ENCODE measurements around the gene PHACTR3. TPM values are rescaled to one million over a fixed set of nuclear protein-coding genes. Genes with fewer than 3 reads are reported as not detected.
"Not testable (repeated sequence)": the region's sequence is repeated elsewhere in the genome, so short reads cannot be mapped to it uniquely, and the experiment has no call there.

The PHACTR3 gene
- total RNA-seq, 1 donor from 2014 or later: 9.9 TPM

DNA sequence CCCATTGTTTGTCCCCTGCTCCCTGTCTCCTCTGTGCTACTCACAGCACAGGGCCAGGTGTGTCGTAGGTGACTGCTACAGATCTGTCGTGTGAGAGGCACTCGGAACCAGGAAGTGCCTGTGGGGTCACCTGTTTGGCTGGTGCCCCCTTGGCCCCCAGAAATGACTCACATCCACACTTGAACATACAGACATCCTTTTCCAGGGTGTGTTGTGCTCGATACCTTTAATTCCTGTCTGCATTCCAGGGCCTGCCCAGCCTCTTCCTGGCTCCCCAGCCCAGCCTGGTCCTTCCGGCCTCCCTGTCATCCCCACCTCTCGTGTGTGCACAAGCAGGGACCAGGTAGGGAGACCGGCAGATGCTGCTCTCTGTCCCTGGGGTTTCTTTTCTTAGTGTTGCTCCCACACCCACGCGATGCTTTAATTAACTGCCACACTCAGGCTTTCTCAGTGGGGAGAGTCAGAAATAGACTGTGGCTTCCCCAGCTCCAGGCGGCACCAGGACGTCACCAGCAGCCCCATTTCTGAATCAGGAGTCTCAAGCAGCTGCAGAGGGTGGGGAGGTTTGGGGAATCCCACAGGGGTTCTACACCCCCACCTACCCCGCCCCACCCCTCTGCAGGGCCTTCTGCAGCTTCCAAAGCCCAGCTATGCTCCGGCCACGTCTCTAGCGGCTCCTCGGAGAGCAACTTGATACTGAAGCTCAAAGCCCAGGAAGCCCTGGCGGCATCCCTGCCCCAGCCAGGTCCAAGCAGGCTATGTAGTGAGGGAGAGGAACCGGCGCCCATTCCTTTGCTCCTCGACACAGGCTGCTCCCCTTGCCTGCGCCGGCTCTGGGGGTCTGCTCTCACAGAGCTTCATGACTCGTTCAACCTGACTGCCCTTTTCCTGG is 226.9 kb downstream of the PHACTR3 start:
- DNase-seq (ENCODE audit: missing footprints) (no peak), ATAC-seq (no peak)

DNA sequence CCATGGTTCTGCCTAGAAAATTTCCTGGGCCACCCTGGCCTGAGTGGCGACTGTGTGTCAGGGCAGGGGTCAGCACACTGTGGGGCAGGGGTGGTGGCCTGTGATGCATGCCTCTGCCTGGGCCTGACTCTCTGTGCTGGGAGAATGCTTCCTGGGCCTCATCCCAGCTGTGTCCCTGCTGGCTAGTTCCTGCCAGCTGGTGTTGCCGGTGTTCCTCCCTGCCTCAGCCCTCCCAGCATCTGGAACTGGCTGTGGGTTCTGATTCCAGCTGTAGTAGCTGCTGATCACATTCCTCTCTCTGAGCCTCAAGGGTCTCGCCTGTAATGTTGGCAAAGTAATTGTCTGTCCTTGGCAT is 227.6 kb downstream of the PHACTR3 start:
- intact Hi-C loops (cut with DNase I): no loop called here
- DNase-seq (ENCODE audit: missing footprints): no peak
- ATAC-seq: peak; percentile 60

More for the DNA sequence above, 226.9 kb downstream of the PHACTR3 start:
- intact Hi-C loops (cut with DNase I): no loop called here

DNA sequence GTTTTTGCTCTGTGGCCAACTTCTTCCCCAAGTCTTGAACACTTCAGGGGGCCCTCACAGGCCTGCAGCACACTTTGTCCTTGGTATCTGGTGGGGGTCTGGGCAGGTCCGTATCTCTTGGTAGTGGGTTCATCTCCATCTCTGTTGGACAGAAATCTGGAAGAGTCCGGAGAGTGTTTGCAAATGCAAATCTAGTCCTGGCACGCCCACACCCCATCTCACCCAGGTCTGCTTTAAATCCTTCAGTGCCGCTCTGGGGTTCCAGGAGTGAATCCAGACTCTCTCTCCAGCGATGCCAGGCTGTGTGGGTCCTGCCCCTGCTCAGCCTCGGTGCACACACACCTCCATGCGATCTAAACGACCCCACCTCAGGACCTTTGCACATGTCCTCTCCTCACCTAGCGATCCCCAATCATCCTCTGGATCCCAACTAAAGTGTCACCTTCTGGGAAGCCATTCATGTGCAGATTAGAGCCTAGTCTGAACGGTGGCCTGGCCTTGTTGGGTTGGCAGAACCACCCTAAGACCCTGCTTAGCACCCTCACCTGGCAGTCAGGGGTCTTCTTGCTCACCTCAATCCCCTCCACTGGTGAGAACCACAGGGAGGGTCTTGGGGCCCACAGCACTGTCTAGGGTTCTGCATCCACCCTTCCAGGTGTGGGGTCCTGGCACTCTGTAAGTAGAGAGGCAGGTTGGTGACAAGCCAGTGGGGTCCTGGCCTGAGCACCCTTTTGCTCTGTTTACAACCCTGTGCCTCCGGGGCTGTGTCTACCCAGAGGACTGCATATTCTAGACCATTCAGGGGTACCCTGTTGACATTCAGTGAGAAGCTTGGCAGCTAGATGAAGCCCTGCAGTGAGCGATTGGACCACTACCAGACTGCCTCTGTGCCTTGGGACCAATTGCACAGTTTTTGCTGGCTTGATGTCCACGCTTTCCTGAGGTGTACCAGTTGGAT is 228.3 kb downstream of the PHACTR3 start:
- intact Hi-C loops (cut with DNase I): no loop called here
- DNase-seq (ENCODE audit: missing footprints) (no peak), ATAC-seq (no peak)

DNA sequence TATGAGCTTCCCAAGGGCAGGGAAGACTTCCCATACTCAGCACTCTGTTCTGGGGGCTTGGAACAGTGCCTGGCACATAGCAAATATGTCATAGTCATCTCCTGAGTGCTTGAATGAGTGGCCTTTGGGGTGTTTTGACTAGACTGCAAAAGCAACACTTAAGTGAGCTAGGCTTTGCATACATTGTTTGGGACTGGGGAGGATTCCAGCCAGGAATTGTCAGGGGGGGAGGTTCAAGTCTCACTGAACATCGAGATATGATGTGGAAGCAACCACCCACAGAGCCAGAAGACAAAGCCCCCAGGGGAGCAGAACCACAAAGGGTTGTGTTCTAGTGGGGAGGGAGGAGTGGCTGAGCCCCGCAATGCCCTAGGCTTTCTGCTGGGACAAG is 230.7 kb downstream of the PHACTR3 start:
- intact Hi-C loops (cut with DNase I): no loop called here

DNA sequence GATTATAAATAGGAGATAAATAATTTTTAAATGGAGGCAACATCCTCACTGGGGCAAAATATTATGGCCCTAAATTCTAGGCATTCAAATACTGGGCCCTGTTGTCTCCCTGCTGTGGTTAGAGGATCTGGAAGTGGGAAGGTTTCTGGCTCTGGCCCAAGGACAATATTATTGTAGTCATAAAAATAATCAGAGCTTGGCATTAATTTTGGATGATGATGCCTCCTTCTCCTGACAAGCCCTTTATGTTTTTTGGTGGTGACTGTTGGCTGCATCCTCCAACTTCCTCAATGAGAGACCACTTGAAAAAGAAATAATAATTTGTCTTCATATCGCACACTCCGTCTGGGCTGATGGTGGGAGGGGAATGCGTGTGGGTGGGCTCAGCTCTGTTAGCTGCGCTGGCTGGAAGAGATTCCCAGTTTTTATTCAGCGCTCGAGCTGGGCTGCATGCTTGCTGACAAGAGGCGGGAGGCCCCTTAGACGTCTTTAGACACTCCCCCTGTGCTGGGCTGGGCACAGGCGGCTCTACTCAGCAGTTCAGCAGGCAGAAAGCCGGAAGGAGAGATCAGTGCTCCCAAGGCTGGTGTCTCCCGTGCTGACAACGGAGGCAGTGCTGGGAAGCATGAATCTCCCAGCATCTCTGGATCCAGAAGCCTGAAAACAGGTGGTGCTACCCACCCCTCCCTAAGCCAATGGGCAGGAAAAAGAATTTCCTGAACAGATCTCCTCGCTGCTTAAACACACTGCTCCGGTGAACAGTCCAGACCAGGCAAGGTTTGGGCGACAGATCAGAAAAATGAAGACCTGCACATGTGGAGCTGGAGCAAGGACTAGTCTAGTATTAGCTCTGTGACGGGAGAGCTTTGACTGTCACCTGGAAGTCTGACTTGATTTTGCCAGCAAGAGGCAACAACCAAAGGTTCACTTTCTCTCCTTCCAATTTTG is 231.4 kb downstream of the PHACTR3 start:
- DNase-seq (ENCODE audit: missing footprints) (no peak), ATAC-seq (peak; percentile 72)
- intact Hi-C loops (cut with DNase I): no loop called here

More for the DNA sequence above, 230.7 kb downstream of the PHACTR3 start:
- DNase-seq (ENCODE audit: missing footprints): no peak
- ATAC-seq: no peak

DNA sequence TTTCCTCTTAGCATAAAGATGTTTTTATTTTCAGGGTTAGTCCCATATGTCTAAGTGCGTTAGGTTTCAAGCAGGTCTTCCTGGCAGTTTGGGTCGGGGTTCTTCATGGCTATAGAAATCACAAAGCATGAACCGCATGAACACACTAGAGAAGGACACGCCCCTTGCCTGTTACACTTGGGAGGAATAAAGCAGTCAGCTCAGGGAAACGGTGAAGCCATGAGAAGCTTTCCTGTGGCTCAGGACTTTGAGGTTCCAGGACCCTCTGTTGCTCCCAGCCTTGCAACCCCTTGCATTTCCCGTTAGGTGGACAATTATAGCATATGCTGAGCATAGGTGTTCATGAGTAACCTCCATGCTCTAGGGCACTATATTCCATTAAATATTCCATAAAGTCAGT is 232.4 kb downstream of the PHACTR3 start:
- DNase-seq (ENCODE audit: missing footprints) (no peak), ATAC-seq (no peak)
- intact Hi-C loops (cut with DNase I): no loop called here

DNA sequence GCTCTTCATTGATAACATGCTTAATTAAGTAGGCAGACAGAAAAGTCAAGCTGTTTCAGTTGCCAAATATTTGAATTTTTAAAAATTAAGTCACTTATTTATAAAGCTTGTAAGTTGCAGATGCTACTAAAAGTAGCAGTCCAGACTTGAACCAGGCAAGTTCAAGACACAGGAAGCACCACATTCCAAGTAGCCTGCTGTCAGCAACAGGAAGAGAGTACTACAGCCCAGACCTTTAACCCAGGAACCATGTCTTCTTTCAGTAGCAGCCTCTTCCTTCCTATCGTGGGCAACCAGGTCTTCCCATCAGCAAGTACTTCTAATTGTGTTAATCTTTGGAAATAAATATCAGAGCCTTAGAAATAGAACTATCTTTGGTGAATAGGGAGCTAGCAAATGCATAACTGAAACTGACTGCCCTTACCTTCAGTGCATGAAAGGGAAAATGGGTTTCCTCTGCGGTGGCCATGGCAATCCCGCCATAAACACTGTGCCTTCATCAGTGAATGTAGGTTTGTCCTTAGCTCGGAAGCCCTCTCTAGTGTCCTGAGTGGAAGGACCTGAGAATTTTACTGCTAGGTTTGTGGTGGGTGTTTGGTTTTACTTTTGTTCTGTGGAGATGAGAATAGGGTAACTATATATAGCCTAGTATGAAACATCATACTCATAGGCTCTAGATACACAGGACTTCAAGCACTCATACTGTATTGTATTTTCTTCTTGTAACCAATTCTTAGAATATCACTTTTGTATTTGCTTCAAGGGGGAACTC is 233.5 kb downstream of the PHACTR3 start:
- intact Hi-C loops (cut with DNase I): no loop called here
- ATAC-seq (no peak), DNase-seq (ENCODE audit: missing footprints) (no peak)

DNA sequence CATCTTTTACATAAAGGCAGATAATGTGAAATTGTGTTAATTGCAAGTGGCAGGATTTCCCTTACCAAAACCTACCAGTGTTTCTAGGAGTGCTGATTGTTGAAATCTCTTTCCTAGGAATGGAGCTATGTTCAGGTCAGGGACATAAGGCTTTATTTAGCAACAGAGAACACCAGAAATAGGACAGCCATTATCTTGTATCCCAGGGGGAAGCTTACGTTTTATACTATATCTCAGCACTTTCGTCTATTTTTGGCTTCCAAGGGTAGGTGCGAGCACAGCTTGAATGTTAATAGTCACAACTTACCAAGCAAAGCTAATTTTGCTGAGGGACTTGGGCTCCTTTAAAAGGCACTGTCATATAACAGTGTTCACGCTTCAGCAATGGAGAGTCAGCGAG is 235.1 kb downstream of the PHACTR3 start:
- DNase-seq (ENCODE audit: missing footprints) (no peak), ATAC-seq (peak; percentile 71)
- intact Hi-C loops (cut with DNase I): no loop called here

DNA sequence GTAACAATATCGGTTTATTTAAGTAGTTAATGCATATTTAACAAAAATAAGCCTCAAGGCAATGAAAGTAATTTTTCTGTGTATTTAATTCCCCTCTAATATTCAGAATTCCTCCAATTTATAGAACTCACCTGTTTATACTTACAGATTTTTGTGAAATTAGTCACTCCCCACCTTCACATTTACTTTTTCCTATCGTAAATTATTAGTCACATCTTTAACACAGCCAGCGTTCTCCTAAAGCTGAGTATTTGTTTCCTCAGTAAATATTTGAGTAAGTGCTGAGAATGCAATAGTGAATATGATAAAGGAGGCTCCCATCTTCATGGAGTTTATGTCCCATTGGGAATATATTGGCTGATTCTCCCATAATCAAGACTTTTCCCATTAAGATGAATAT is 241.1 kb downstream of the PHACTR3 start:
- DNase-seq (ENCODE audit: missing footprints) (no peak), ATAC-seq (no peak)
- intact Hi-C loops (cut with DNase I): loop anchor here (10.0 kb wide), 1 partner anchor 251 kb away; no protein-coding TSS in a partner anchor

DNA sequence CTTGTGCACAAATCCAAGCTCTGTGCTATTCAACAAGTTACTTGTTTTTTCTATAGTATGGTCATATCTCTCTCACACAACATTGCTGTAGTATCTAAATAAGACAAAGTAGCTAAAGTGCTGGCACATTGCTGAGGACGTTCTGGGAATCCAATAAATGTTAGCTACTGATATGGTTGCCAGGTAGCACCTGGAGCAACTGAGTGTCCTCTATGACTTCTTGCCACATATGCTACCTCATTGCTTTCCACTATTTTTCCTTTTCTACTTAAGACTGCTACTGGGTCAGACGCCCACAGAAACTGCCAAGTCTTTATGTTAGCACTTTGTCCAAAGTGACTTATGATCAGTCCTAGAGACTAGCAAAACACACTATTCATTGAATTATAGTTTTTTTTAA is 243.8 kb downstream of the PHACTR3 start:
- DNase-seq (ENCODE audit: missing footprints): no peak
- intact Hi-C loops (cut with DNase I): loop anchor here (10.0 kb wide), 1 partner anchor 253 kb away; no protein-coding TSS in a partner anchor
- no peak for ATAC-seq

DNA sequence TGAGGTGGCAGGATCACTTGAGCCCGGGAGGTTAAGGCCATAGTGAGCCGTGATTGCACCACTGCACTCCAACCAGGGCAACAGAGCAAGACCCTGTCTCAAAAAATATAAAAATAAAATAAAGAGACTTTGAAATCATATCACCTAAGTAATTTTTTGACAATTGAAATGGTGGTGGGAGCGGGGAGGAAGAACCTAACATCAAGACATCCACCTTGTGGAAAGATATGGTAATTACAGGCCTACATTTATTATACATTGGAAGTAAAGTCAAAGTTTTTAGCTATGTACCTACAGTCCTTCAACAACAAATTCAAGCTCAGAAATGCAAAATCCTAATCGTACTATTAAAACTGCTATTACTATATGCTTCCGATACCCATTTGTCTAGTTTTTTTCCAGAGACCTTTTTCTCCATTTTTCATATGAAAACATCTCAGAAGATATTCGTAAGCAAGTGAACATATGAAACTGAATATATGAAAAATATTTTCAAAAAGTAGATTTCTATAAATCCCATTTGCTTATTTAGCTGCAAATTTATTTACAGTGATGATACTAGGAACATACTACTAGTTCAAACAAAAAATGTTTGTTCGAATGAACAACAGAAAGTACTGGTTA is 245.8 kb downstream of the PHACTR3 start:
- ATAC-seq (no peak), DNase-seq (ENCODE audit: missing footprints) (no peak)
- intact Hi-C loops (cut with DNase I): loop anchor here (1.0 kb wide), 1 partner anchor 67 kb away; no protein-coding TSS in a partner anchor

DNA sequence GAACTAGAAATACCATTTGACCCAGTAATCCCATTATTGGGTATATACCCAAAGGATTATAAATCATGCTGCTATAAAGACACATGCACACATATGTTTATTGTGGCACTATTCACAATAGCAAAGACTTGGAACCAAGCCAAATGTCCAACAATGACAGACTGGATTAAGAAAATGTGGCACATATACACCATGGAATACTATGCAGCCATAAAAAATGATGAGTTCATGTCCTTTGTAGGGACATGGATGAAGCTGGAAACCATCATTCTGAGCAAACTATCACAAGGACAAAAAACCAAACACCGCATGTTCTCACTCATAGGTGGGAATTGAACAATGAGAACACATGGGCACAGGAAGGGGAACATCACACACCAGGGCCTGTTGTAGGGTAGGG is 252.2 kb downstream of the PHACTR3 start:
- intact Hi-C loops (cut with DNase I); DNase-seq (ENCODE audit: missing footprints): not testable (repeated sequence)

DNA sequence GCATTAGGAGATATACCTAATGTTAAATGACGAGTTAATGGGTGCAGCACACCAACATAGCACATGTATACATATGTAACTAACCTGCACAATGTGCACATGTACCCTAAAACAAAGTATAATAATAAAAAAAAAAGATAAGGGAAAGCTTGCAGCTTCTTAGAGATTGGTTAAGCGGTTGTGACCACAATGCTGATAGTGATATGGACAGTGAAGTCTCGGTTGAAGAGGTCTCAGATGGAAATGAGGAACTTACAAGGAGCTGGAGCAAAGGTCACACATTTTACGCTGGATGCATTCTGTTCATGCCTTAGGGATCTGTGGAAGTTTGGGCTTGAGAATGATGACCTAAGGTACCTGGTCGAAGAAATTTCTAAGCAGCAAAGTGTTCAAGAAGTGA is 252.6 kb downstream of the PHACTR3 start:
- intact Hi-C loops (cut with DNase I): not testable (repeated sequence)

More for the DNA sequence above, 252.2 kb downstream of the PHACTR3 start:
- not testable (repeated sequence) for ATAC-seq

DNA sequence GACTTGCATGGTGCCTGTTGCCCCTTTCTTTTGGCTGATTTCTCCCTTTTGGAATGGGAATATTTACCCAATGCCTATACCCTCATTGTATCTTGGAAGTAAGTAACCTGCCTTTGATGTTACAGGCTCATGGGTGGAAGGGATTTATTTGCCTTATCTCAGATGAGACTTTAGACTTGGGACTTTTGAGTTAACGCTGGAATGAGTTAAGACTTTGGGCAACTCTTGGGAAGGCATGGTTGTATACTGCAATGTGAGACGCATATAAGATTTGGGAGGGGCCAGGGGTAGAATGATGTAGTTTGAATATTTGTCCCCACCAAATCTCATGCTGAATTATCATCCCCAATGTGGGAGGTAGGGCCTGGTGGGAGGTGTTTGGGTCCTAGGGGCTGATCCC is 253.6 kb downstream of the PHACTR3 start:
- DNase-seq (ENCODE audit: missing footprints) (no peak), ATAC-seq (no peak)
- intact Hi-C loops (cut with DNase I): no loop called here

More for the DNA sequence above, 252.6 kb downstream of the PHACTR3 start:
- not testable (repeated sequence) for ATAC-seq; DNase-seq (ENCODE audit: missing footprints)

DNA sequence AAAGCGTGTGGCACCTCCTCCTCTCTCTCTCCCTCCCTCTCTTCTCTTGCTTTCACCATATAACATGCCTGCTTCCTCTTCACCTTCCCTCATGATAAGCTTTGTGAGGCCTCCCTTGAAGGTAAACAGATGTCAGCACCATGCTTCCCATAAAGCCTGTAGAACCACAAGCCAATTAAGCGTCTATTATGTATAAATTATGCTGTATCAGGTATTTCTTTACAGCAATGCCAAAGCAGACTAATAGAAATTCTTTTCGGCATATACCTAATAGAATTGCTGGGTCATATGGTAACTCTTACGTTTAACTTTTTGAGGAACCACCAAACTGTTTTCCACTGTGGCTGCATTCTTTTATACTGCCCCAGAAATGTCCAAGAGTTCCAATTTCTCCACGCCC is 254.1 kb downstream of the PHACTR3 start:
- ATAC-seq (no peak), DNase-seq (ENCODE audit: missing footprints) (no peak)
- intact Hi-C loops (cut with DNase I): no loop called here

DNA sequence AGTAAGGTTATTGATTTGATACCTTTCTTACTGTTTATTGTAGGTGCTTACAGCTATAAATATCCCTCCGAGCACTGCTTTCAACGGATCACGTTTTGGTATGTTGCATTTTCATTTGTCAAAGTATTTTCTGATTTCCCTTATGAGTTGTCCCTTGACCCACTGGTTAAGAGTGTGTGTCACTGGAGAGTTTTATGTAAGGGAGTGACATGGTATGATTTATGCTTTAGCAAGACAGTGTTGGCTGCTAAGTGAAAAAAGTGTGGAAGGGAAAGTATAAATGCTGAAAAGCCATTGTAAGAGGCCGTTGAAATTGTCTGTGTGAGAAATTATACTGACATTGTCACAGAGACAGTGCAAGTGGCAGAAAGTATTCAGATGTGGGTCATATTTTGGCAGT is 257.1 kb downstream of the PHACTR3 start:
- no peak for ATAC-seq

DNA sequence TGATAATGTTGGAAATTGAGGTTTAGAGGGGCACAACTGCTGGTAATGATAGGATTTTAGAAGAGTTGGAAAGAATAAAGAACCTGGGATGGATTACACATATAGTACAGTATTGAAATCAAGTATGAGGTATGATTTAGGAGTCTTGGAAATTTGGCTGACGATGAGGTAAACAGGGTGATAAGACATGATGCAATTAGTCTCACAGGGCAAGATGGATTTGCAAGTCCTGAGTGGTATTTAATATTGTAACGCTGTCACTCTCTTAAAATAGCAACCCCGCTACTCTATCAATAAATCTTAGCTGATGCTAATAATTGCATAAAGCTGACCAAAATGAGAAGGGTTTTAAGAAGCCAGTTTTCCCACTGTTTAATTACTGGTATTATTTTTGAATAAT is 258.7 kb downstream of the PHACTR3 start:
- ATAC-seq: no peak
- no peak for DNase-seq (ENCODE audit: missing footprints)
- intact Hi-C loops (cut with DNase I): no loop called here

More for the DNA sequence above, 257.1 kb downstream of the PHACTR3 start:
- no peak for DNase-seq (ENCODE audit: missing footprints)
- intact Hi-C loops (cut with DNase I): no loop called here

Measured in Right ventricle myocardium inferior (tissue), 1 donor.